GM13976 (cell line): Measurements from ENCODE around the gene ZFYVE28.
A peak's percentile ranks its signal among the peaks of the same experiment; 100 is the strongest.

ENCODE experiments used
- DNase-seq: peaks from one replicate; pipeline ENCODE4 v3.0.0; 2012; ENCODE audit warnings: low spot score
- in situ Hi-C: fragments of 300-500 bp; cut with MboI; formaldehyde crosslinking; loops from one replicate; pipeline ENCODE4 v1.12.0; 2022; ENCODE audit warnings: low sequenced_read_pairs, mixed read lengths, inconsistent platforms; ENCODE audit not compliant: unreplicated experiment
- TF ChIP-seq, protein P1 (sequence below): IDR thresholded peaks from 2 replicates; pipeline ENCODE4 v1.5.1; 2012; ENCODE audit warnings: borderline replicate concordance, mild to moderate bottlenecking; ENCODE audit not compliant: insufficient read depth; ENCODE audit errors: extremely low read depth, missing control alignments, control extremely low read depth

The ZFYVE28 gene

GRCh38 chr4:2283199-2283711, 135.2 kb downstream of the ZFYVE28 start:
- DNase-seq, result no peak
- TF ChIP-seq, protein P1, sequence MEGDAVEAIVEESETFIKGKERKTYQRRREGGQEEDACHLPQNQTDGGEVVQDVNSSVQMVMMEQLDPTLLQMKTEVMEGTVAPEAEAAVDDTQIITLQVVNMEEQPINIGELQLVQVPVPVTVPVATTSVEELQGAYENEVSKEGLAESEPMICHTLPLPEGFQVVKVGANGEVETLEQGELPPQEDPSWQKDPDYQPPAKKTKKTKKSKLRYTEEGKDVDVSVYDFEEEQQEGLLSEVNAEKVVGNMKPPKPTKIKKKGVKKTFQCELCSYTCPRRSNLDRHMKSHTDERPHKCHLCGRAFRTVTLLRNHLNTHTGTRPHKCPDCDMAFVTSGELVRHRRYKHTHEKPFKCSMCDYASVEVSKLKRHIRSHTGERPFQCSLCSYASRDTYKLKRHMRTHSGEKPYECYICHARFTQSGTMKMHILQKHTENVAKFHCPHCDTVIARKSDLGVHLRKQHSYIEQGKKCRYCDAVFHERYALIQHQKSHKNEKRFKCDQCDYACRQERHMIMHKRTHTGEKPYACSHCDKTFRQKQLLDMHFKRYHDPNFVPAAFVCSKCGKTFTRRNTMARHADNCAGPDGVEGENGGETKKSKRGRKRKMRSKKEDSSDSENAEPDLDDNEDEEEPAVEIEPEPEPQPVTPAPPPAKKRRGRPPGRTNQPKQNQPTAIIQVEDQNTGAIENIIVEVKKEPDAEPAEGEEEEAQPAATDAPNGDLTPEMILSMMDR, result no peak
- in situ Hi-C loops, result no loop called here

DNA sequence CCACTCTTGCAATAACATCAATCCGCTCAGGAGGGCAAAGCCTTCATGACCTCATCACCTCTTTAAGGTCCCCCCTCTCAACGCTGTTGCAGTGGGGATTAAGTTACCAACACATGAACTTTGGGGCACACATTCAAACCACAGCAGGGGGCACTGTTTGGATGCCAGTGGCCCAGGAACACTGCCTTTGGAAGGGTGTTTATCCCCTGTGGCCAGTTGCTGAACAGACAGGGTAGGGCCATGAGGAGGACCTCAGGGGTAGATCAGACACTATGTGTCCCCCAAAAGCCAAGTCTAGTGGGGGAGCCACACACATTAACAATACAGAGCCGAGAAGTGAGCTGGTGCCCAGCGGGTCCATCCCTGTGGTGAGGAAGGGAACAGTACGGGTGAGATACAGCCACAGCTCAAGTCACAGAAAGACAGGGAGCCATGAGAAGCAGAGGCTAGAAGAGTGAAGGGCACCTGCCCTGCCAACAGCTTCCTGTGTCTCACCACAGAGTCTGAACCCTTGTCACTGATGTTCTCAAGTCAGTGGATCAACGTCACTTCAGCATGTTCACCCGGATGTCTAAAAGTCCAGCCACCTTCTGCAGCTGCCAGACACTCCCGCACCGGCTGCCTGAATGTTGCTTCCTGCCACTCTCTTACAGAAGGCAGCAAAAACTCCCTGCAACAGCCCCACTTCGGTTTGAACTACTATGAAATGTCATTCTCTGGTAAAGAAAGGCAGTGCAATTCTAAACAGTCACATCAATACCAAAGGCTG, 136.7 kb downstream of the ZFYVE28 start:
- peak; percentile 59 for DNase-seq
- in situ Hi-C loops, result no loop called here
- TF ChIP-seq, protein P1, result no peak

DNA sequence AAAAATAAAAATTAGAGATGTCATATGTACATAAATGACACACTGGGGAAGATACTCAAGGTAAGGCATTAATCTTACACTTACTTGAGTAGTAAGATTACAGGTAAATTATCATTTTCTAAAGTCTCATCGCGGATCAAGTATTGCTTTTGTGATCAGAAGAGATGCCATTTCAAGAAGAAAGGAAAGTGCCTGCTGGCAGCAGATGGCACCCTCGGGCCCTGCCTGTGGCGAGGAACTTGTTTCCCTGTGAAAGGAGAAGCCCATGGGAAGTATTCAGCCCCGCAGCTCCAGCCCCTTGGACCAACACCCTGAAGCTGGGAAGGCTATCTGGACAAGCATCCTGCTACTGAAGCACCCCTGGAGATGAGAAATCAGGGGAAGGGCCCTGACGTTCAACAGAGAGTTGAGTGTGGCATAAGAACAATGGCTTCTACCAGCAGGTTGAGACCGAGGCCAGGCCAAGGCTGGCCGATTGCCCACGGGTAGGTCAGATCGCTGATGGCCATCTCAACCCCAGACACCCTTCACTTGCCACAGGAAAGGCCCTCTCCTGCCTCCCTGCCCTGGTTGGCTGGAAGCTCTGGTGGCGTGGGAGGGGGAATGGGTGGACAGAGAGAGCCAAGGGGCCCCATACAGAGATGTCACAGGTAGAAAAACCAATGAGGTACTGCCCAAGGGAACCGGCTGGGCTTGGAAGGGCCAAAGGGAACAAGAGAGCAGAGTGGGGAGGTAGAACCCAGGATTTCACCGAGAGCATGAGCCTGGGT, 137.7 kb downstream of the ZFYVE28 start:
- no peak for DNase-seq
- TF ChIP-seq, protein P1, result no peak
- in situ Hi-C loops, result no loop called here

DNA sequence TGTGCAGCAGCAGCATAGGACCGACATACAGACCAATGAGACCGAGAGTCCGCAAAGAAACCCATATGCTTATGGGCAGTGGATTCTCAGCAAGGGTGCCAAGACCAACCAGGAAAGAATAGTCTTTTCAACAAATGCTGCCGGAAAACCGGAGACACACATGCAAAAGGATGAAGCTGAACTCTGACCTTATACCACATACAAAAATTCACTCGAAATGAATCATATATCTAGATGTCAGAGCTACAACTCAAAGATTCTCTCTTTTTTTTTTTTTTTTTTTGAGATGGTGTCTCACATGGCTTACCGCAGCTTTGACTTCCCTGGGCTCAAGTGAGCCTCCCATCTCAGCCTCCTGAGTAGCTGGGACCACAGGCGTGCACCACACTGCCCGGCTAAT, 140.5 kb downstream of the ZFYVE28 start:
- no peak for DNase-seq
- TF ChIP-seq, protein P1, result no peak
- in situ Hi-C loops, result no loop called here

DNA sequence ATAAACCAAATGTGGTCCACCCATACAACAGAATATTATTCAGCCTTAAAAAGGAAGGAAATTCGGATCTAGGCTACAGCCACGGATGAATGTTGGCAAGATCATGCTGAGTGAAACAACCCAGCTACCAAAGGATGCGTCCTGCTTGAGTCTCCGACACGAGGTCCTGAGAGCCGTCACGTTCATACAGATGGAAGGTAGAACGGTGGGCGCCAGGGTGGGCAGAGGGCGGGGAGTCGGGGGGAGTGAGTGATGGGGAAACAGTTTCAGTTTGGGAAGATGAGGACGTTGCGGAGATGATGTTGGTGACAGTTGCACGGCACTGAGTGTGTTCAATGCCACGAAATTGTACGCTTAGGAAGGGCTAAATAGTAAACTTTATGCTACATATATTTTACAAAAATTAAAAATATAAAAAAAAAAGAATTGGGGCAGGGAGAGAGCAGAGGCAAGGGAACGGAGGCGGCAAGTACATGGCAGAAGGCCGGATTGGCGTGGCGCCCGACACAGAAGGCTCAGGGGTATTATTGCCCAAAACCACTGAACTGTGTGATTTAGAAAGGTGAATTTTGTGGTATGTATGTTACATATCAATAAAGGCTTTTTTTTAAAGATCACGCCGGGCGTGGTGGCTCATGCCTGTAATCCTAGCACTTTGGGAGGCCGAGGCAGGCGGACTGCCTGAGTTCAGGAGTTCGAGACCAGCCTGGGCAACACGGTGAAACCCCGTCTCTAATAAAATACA, 141.7 kb downstream of the ZFYVE28 start:
- in situ Hi-C loops, result no loop called here
- TF ChIP-seq, protein P1, result no peak
- DNase-seq, result no peak
